Effector memory CD4-positive, alpha-beta T cell (primary cell): Measurements from ENCODE around the gene NHLH1.
A peak's percentile ranks its signal among the peaks of the same experiment; 100 is the strongest.
"Not testable (repeated sequence)": the region's sequence is repeated elsewhere in the genome, so short reads cannot be mapped to it uniquely, and the experiment has no call there.

Experiments
- DNase-seq, 3 donors: peaks; one replicate each; pipeline ENCODE4 v3.0.0-alpha.2; 2020
- H3K27ac ChIP-seq: 2 replicates; pipeline ENCODE4 v1.7.0; 2013; ENCODE audit warnings: mild to moderate bottlenecking, low read length, moderate library complexity; ENCODE audit not compliant: insufficient read depth, poor library complexity, severe bottlenecking
- H3K27me3 ChIP-seq: replicated peaks from 2 replicates; pipeline ENCODE4 v1.7.0; 2013; ENCODE audit warnings: mild to moderate bottlenecking, low read length; ENCODE audit not compliant: insufficient read depth, control insufficient read depth, poor library complexity, severe bottlenecking
- H3K36me3 ChIP-seq: 2 replicates; pipeline ENCODE4 v1.7.0; 2013; ENCODE audit warnings: mild to moderate bottlenecking, low read length, moderate library complexity; ENCODE audit not compliant: control insufficient read depth, insufficient read depth
- H3K4me1 ChIP-seq: 2 replicates; pipeline ENCODE4 v1.7.0; 2013; ENCODE audit warnings: low read length, mild to moderate bottlenecking; ENCODE audit not compliant: control insufficient read depth, insufficient read depth, poor library complexity, severe bottlenecking
- H3K4me3 ChIP-seq: 2 replicates; pipeline ENCODE4 v1.7.0; 2013; ENCODE audit warnings: low read length, low read depth, mild to moderate bottlenecking; ENCODE audit not compliant: insufficient read depth, poor library complexity, severe bottlenecking
- H3K9me3 ChIP-seq: 2 replicates; pipeline ENCODE4 v1.7.0; 2013; ENCODE audit warnings: mild to moderate bottlenecking, low read length, moderate library complexity; ENCODE audit not compliant: control insufficient read depth

NHLH1 gene

DNA sequence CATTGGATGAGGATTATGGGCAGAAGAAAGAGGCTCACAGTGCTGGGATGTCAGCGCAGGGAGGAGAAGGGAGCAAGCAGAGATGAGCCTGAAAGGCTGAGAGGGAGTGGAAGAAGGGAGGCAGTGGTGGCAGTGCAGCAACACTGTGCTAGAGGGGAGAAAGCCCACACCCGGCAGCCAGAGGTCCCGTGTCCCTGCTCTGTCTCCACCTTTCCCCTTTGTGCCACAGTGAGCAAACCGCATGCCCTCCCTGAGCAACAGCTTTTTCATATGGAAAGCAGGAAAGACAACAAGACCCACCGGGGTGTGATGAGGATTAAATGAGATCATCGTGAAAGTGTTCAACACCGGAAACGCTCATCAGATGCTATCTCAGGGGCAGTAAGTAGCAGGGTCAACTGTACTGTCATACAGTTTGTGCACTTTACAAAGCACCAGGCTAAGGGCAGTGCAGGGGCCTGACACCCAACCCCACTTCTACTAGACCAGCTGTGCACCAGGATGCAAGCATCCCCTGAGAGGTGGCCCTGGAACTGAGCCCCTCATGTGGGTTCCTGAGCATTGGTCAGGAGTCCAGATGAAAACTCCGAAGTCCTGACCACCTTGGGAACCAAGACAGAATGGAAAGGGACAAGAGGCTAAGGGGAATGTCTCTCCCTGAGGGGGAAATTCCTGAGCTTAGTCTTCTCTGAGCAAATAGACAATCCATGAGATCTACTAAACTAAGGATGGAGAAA is 9.1 kb downstream of the NHLH1 start:
- Histone ChIP-seq H3K4me3 (no peak overlapping the region), H3K4me1 (peaks cover 8% of the 10 kb centered on the region), H3K27ac (no peak overlapping the region), H3K36me3 (no peaks in the 10 kb centered on the region), H3K9me3 (no peaks in the 10 kb centered on the region), H3K27me3 (no peaks in the 10 kb centered on the region)
- no peak for DNase-seq

DNA sequence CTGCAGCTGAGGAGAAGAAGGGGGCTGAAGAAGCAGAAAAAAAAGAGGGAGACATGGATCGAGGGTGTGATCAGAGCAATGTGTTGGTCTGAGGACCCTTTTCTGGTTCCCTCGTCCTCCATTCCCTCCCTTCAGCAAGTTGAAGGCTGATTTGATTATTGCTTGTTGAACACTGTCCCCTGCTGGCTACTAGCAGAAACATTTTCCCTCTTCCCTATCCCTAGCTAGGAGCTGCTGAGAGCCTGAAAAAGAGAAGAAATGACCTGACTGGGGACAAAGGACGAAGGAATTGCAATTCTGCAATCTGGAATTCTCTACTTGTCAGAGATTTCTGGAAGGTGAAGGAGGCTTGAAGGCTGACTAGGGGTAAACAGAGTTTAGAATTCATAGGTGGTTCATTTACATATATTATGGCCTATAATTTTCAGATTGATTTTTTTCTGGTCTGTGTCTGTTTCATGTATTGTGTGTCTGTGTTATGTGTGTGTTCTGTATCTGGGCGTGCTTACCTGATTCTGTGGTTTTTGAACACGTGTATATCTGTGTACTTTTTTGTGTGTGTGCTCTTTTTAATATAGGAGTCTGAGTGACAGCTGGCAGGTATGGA is 9.8 kb downstream of the NHLH1 start:
- DNase-seq, result peak in 1 of 3 donors; percentile 14
- no peaks in the 10 kb centered on the region for H3K27me3 ChIP-seq
- H3K27ac ChIP-seq, result no peak overlapping the region
- H3K36me3 ChIP-seq, result no peaks in the 10 kb centered on the region
- no peaks in the 10 kb centered on the region for H3K9me3 ChIP-seq
- H3K4me1 ChIP-seq, result peaks cover 8% of the 10 kb centered on the region
- H3K4me3 ChIP-seq, result no peak overlapping the region

- Histone ChIP-seq H3K9me3 (no peaks in the 10 kb centered on the region), H3K4me3 (no peak overlapping the region), H3K27me3 (no peaks in the 10 kb centered on the region), H3K27ac (no peak overlapping the region), H3K36me3 (no peaks in the 10 kb centered on the region), H3K4me1 (peaks cover 8% of the 10 kb centered on the region)
- DNase-seq, result no peak
These were observed 10.8 kb downstream of the NHLH1 start for GRCh38 chr1:160377585-160378206.

- not testable (repeated sequence) for H3K36me3 ChIP-seq, DNase-seq, H3K4me3 ChIP-seq, H3K4me1 ChIP-seq, H3K27ac ChIP-seq, H3K9me3 ChIP-seq, H3K27me3 ChIP-seq
These were observed 17.9 kb downstream of the NHLH1 start for GRCh38 chr1:160384812-160385211.

- not testable (repeated sequence) for H3K36me3 ChIP-seq, H3K4me3 ChIP-seq, H3K9me3 ChIP-seq, H3K4me1 ChIP-seq, H3K27me3 ChIP-seq, H3K27ac ChIP-seq, DNase-seq
These were observed 21.5 kb downstream of the NHLH1 start for GRCh38 chr1:160388406-160388805.

GRCh38 chr1:160394673-160395072 is 27.8 kb downstream of the NHLH1 start:
- no peak overlapping the region for H3K4me3 ChIP-seq
- H3K9me3 ChIP-seq, result no peaks in the 10 kb centered on the region
- H3K4me1 ChIP-seq, result no peaks in the 10 kb centered on the region
- DNase-seq, result no peak
- no peak overlapping the region for H3K27ac ChIP-seq
- H3K36me3 ChIP-seq, result no peaks in the 10 kb centered on the region
- peaks cover under 1% of the 10 kb centered on the region for H3K27me3 ChIP-seq

DNA sequence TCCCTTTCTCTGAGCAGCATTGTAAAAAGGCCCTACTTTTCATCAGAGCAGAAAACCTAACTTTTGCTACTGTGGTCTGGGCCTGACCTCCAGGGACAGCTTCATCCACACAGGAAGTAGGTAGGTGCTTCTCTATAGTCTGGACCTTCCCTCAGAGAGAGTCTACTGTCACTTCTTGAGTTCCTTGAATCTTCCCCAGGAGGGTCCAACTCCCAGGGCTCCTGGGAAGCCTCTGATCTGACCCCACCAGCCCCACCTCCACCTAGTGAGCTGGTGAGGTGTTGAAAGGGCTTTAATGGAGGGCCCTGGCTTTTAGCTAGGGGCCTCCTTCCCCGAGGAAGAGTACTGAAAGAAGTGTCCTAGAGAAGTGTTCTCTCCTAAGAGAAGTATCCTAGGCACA is 30.8 kb downstream of the NHLH1 start:
- DNase-seq, result no peak
- Histone ChIP-seq H3K9me3 (no peaks in the 10 kb centered on the region), H3K4me1 (peaks cover 10% of the 10 kb centered on the region), H3K27ac (no peak overlapping the region), H3K36me3 (no peaks in the 10 kb centered on the region), H3K4me3 (no peak overlapping the region), H3K27me3 (peaks cover 15% of the 10 kb centered on the region)

- Histone ChIP-seq H3K4me1 (peaks cover 10% of the 10 kb centered on the region), H3K27ac (no peak overlapping the region), H3K4me3 (no peak overlapping the region), H3K27me3 (peaks cover 15% of the 10 kb centered on the region), H3K9me3 (no peaks in the 10 kb centered on the region), H3K36me3 (no peaks in the 10 kb centered on the region)
- no peak for DNase-seq
These were observed 32.0 kb downstream of the NHLH1 start for GRCh38 chr1:160398823-160399222.

DNA sequence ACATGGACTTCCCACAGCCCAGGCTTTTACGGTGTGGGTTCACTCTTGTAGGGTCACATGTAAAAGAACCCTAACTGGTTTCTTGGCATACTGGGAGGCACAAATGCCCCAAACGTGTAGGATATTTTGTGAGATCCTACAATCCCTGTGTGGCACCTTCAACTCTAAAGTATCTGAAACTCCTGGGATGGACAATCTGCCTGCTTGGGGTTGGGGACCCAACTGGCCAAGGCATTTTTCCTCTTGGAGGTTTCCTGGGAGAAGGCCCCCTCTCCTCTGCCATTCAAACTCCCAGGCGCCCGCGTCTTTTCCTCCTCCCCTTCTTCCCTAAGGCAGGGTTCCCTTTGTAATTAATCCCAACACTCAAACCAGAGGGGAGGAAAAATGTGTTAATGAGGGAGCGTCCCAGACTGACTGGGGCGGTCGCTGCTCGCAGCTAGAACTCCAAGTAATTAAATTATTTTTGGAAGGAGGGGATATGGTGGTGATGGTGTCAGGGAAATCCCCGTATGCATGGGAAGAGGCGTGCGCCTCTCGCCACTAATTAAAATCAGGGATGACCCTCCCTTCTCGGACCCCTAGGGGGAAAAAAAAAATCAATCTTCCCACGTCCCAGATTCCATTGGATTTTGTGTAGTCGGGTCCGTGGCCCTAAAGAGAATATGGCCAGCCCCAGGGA is 32.8 kb downstream of the NHLH1 start:
- no peaks in the 10 kb centered on the region for H3K36me3 ChIP-seq
- H3K9me3 ChIP-seq, result no peaks in the 10 kb centered on the region
- H3K27me3 ChIP-seq, result peaks cover 15% of the 10 kb centered on the region
- peaks cover 10% of the 10 kb centered on the region for H3K4me1 ChIP-seq
- H3K27ac ChIP-seq, result no peak overlapping the region
- no peak for DNase-seq
- H3K4me3 ChIP-seq, result peak overlapping the region; percentile 38

- Histone ChIP-seq H3K4me3 (peak within 1 kb of the TSS; percentile 61), H3K36me3 (no peaks in the 10 kb centered on the region), H3K27me3 (peaks cover 15% of the 10 kb centered on the region), H3K9me3 (no peaks in the 10 kb centered on the region), H3K4me1 (peaks cover 10% of the 10 kb centered on the region), H3K27ac (no peak within 1 kb of the TSS)
- no peak for DNase-seq
These were observed 33.4 kb downstream of the NHLH1 start, which contains the start of gene VANGL2 for GRCh38 chr1:160400223-160400645. Gene VANGL2, plus strand, starts transcription at chr1:160400564. Its CDS starts 15,274 bp downstream, at chr1:160415838.
